Measurements from ENCODE around the gene TRPC5OS.

Gene TRPC5OS

DNA sequence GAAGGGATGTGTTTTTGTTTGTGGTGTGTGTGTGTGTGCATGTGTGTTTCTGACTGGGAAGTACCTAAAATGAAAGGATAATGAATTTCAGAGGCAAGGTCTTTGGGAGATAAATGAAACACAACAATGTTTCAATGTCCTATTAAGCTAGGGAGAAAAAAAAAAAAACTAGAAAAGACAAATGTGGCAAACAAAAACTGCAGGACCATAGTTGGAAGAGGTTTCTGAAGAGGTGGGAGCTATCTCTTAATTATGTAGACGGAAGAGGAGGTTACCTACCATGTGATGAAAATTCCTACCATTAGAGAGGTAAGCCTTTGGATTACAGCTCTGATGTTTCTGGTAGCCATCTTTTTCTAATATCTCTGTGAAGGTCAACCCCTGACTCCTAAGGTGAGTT, at the start of gene TRPC5OS:
Gene TRPC5OS (plus strand): TSS at position 301 of the 400 bp plus-strand sequence. CDS start 25,669 bp downstream, outside the sequence.
- no peak for DNase-seq (ENCODE audit: low spot score)

DNA sequence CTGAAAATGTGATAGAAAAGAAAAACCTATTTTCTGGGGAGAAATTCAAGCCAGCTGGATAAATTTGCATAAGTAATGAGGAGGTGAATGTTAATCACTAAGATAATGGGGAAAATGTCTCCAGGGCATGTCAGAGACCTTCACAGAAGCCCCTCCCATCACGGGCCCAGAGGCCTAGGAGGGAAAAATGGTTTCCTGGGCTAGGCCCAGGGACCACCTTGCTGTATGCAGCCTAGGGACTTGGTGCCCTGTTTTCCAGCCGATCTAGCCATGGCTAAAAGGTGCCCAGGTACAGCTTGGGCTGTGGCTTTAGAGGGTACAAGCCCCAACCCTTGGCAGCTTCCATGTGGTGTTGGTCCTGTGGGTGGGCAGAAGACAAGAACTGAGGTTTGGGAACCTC, 46.6 kb upstream of the TRPC5OS start:
- DNase-seq (ENCODE audit: low spot score): no peak

GRCh38 chrX:111830571-111830970, 45.4 kb upstream of the TRPC5OS start:
- peak; percentile 72 for DNase-seq (ENCODE audit: low spot score)

GRCh38 chrX:111831343-111831742, 44.6 kb upstream of the TRPC5OS start:
- peak; percentile 5 for DNase-seq (ENCODE audit: low spot score)

- DNase-seq (ENCODE audit: low spot score): no peak
These were observed 38.8 kb upstream of the TRPC5OS start for GRCh38 chrX:111837197-111837596.

- DNase-seq (ENCODE audit: low spot score): no peak
These were observed 28.4 kb upstream of the TRPC5OS start for GRCh38 chrX:111847491-111848133.

- DNase-seq (ENCODE audit: low spot score): no peak
These were observed 27.4 kb upstream of the TRPC5OS start for GRCh38 chrX:111848541-111848940.

GRCh38 chrX:111850975-111851374, 25.0 kb upstream of the TRPC5OS start:
- DNase-seq (ENCODE audit: low spot score): no peak

DNA sequence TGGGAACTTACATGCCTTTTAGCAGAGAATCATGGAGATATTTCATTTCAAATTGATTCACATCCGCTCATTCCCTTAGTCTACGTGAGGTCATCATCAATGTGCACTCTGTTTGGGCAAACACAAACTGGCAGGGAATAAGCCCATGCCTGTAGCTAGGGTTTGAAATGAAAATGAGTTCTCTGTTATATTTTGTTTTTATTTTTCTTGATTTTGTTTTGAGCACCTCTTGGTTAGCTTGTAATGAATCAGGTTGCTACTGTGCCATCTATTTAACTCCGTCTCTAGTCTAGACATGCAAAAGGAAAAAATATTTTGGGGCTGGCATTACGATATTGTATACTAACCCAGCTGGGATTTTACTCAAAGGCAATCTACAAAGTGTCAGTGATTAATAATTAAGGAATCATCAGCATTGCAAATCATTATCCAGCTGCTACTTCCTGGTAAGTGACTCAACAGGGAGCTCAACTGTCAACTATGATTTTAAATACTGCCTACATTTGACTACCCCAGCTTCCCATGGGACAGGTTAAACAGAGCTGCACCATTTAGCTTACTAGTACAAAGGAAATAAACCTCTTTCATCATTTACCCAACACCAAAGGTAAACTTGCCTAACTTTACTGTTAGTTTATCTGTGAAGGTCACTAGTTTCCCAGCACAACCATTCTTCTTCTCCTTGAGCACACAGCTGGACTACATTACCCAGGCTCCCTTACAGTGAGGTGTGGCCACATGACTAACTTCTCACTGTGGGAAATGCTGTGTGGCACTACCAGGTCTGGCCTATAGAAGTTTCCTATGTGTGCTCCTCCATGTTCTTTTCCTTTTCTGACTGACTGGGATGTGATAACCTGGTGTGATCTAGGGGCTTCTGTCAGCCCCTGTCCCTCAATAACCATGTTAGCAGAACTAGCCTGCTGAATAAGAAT, 21.2 kb upstream of the TRPC5OS start:
- peak; percentile 85 for DNase-seq (ENCODE audit: low spot score)

GRCh38 chrX:111857534-111858060, 18.4 kb upstream of the TRPC5OS start:
- no peak for DNase-seq (ENCODE audit: low spot score)

- DNase-seq (ENCODE audit: low spot score): no peak
These were observed 14.4 kb upstream of the TRPC5OS start for GRCh38 chrX:111861605-111862004.

- no peak for DNase-seq (ENCODE audit: low spot score)
These were observed 8.7 kb upstream of the TRPC5OS start for GRCh38 chrX:111867236-111867635.

DNA sequence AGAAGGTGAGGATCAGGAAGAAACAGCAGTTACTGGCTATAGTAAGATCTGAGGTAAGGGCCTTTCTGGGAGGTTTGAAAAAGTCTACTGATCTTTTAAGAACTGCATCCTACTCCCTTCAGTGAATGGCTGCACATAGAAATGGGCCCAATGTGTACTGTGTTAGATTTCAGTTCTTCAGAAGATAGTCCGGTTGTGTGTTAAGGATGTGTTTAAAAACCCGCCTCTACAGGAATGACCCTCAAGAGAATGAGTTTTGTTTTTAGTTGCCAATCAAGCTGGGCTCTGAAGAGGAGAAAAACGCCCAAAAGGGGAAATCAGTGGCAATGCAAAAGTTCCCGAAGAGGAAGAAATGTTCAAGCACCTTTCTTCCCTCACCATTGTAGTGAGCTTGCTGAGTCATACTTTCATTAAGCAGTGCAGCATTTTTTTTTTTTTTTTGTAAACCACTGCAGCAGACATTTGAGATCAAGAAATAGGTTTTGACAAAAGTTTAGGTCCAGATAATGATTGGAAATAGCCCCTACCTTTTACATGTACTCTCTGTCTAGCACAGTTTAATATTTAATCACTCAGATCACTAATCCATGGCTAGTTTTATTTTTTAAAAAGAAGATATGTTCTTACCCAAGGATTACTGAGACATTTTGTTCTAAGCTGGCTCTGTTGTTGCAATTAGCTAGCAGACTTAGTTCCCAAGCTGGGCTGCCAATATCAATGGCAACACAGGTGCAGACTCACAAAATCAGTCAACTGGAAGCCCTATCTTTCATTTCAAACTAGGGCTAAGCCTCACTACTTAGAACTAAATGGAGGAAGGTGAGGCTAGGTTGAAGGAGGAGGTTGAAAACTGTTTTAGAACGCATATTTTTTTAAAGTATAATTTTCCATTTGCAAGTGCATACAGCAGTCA, 7.0 kb upstream of the TRPC5OS start:
- peak; percentile 26 for DNase-seq (ENCODE audit: low spot score)

- DNase-seq (ENCODE audit: low spot score): peak; percentile 75
These were observed 6.3 kb upstream of the TRPC5OS start for GRCh38 chrX:111869639-111870034.

DNA sequence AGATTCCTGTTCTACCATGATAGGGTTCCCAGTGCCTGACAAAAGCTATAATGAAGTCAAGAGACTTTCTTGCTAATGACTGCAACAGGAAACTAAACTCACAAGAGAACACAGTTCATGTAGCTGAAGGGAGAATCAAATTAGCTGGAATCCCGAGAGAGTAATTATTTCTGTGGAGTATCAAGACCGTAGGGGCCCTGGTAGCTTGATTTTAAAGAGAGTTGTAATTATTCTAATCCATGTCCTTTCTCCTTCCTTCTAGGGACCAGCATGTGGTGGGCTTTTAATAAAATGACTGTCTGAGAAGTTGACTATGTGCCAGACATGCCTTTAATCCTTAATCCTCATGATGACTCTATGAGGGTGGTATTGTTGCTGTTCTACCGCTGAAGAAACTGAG, 1.7 kb upstream of the TRPC5OS start:
- DNase-seq (ENCODE audit: low spot score): no peak

GRCh38 chrX:111876646-111877045, 665 bp downstream of the TRPC5OS start:
- DNase-seq (ENCODE audit: low spot score): no peak

GRCh38 chrX:111877681-111878080, 1.7 kb downstream of the TRPC5OS start:
- no peak for DNase-seq (ENCODE audit: low spot score)

DNA sequence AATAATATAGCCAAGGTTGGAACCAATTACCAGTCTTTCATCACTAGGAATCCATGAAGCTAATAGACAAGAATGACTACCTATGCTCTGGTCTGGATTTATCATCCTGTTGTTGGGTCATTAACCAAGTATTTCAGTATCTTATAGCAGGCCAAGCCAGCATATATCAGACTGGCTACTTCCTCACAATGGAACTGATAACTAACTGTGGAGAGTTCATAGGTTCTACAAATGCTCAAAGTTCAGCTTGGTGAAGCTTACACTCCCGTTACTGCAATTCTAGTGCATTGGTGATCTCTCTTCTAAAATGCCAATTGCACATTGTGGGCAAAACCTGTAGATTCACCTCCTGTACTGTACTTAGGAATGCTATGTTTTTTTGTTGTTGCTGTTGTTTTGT, 4.8 kb downstream of the TRPC5OS start:
- no peak for DNase-seq (ENCODE audit: low spot score)

DNA sequence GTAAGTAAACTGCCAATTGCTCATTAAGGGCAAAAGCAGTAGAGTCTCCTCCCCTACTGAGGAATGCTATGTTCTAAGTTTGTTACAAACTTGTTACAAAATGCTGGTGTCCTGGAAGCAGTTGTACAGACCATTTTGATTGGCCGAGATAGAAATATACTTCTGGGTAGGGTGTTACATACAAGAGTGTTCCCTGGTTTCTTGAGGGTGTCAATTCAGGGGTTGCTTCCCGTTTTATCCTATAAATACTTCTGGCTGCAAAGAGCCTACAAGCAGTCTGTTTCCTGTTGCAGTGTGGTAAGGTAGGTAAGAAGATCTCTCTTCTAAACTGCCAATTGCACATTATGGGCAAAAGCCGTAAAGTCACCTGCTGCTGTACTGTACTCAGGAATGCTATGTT, 5.7 kb downstream of the TRPC5OS start:
- DNase-seq (ENCODE audit: low spot score): no peak

- DNase-seq (ENCODE audit: low spot score): no peak
These were observed 10.7 kb downstream of the TRPC5OS start for GRCh38 chrX:111886678-111887077.

- no peak for DNase-seq (ENCODE audit: low spot score)
These were observed 12.6 kb downstream of the TRPC5OS start for GRCh38 chrX:111888600-111888999.

DNA sequence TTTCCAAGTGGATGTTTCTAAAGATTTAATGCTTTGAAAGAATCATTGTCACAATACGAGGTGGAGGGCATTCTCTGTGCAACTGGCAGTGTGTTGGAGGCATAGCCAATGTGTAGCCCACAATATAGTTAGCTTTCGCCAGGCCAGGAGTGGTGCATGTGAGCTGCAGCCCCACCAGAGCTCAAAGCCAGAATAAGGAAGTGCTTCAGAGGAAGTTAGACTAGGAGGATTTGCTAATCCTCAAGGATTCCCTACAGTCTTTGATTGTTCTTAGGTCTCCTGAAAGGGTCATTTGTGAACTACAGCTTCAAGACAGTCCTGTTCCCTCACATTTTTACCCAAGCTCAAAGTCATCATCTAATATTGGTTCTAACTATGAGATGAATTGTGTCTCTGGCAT, 16.4 kb downstream of the TRPC5OS start:
- DNase-seq (ENCODE audit: low spot score): no peak
